ENCODE data around the gene OPCML.

The OPCML gene

GRCh38 chr11:133232665-133233064 is 299.6 kb downstream of the OPCML start:
- no peak for DNase-seq (ENCODE audit: low read depth in 2 of 2)

- DNase-seq (ENCODE audit: low read depth in 2 of 2) = no peak
Measured at GRCh38 chr11:133230431-133230830, 301.9 kb downstream of the OPCML start.

GRCh38 chr11:133228471-133229329 is 303.6 kb downstream of the OPCML start:
- no peak for DNase-seq (ENCODE audit: low read depth in 2 of 2)

GRCh38 chr11:133227632-133228111 is 304.6 kb downstream of the OPCML start:
- DNase-seq (ENCODE audit: low read depth in 2 of 2) = no peak

- DNase-seq (ENCODE audit: low read depth in 2 of 2) = no peak
Measured at GRCh38 chr11:133224271-133224670, 308.0 kb downstream of the OPCML start.

- no peak for DNase-seq (ENCODE audit: low read depth in 2 of 2)
Measured at GRCh38 chr11:133222425-133223330, 309.6 kb downstream of the OPCML start.

- no peak for DNase-seq (ENCODE audit: low read depth in 2 of 2)
Measured at GRCh38 chr11:133219543-133219942, 312.8 kb downstream of the OPCML start.

GRCh38 chr11:133216813-133217212 is 315.5 kb downstream of the OPCML start:
- no peak for DNase-seq (ENCODE audit: low read depth in 2 of 2)

GRCh38 chr11:133215596-133216230 is 316.6 kb downstream of the OPCML start:
- DNase-seq (ENCODE audit: low read depth in 2 of 2) = no peak

- no peak for DNase-seq (ENCODE audit: low read depth in 2 of 2)
Measured at GRCh38 chr11:133214646-133215045, 317.7 kb downstream of the OPCML start.

GRCh38 chr11:133212201-133212600 is 320.1 kb downstream of the OPCML start:
- DNase-seq (ENCODE audit: low read depth in 2 of 2) = no peak

- no peak for DNase-seq (ENCODE audit: low read depth in 2 of 2)
Measured at GRCh38 chr11:133207995-133208394, 324.3 kb downstream of the OPCML start.

- no peak for DNase-seq (ENCODE audit: low read depth in 2 of 2)
Measured at GRCh38 chr11:133206313-133207005, 325.8 kb downstream of the OPCML start.

GRCh38 chr11:133204158-133204557 is 328.1 kb downstream of the OPCML start:
- no peak for DNase-seq (ENCODE audit: low read depth in 2 of 2)

GRCh38 chr11:133202816-133203215 is 329.5 kb downstream of the OPCML start:
- DNase-seq (ENCODE audit: low read depth in 2 of 2) = no peak

- no peak for DNase-seq (ENCODE audit: low read depth in 2 of 2)
Measured at GRCh38 chr11:133198438-133198837, 333.9 kb downstream of the OPCML start.

- DNase-seq (ENCODE audit: low read depth in 2 of 2) = no peak
Measured at GRCh38 chr11:133197425-133197824, 334.9 kb downstream of the OPCML start.

- no peak for DNase-seq (ENCODE audit: low read depth in 2 of 2)
Measured at GRCh38 chr11:133191931-133192330, 340.4 kb downstream of the OPCML start.

- DNase-seq (ENCODE audit: low read depth in 2 of 2) = no peak
Measured at GRCh38 chr11:133181667-133182066, 350.6 kb downstream of the OPCML start.

- DNase-seq (ENCODE audit: low read depth in 2 of 2) = no peak
Measured at GRCh38 chr11:133181066-133181465, 351.2 kb downstream of the OPCML start.

GRCh38 chr11:133180201-133180600 is 352.1 kb downstream of the OPCML start:
- no peak for DNase-seq (ENCODE audit: low read depth in 2 of 2)
